DOHH2 (cell line): Measurements from ENCODE around the gene FXR2.
"Not testable (repeated sequence)": the region's sequence is repeated elsewhere in the genome, so short reads cannot be mapped to it uniquely, and the experiment has no call there.

Experiments
- H3F3A ChIP-seq: fragments of 200-600 bp; sonication (generic), shearing (Covaris generic); 2 replicates; pipeline ENCODE4 v1.6.0; 2016; ENCODE audit warnings: antibody characterized with exemption, mild to moderate bottlenecking; ENCODE audit not compliant: control insufficient read depth, insufficient read depth
- H3K27ac ChIP-seq: fragments of 200-600 bp; sonication (generic); 2 replicates; pipeline ENCODE4 v1.5.1; 2014; ENCODE audit warnings: low read depth, mild to moderate bottlenecking, low read length, moderate library complexity
- H3K27me3 ChIP-seq: fragments of 200-600 bp; sonication (generic); 2 replicates; pipeline ENCODE4 v1.6.1; 2014; ENCODE audit warnings: mild to moderate bottlenecking, low read length, mixed read lengths; ENCODE audit not compliant: control insufficient read depth
- H3K36me3 ChIP-seq: fragments of 200-600 bp; sonication (generic); 2 replicates; pipeline ENCODE4 v1.6.1; 2014; ENCODE audit warnings: mild to moderate bottlenecking, low read length, moderate library complexity, mixed read lengths; ENCODE audit not compliant: control insufficient read depth
- H3K4me1 ChIP-seq: fragments of 200-600 bp; sonication (generic); 2 replicates; pipeline ENCODE4 v1.6.1; 2014; ENCODE audit warnings: mild to moderate bottlenecking, low read length, mixed read lengths; ENCODE audit not compliant: control insufficient read depth
- H3K4me2 ChIP-seq: fragments of 200-600 bp; sonication (generic); 2 replicates; pipeline ENCODE4 v1.6.0; 2014; ENCODE audit warnings: mild to moderate bottlenecking, low read length, moderate library complexity
- H3K4me3 ChIP-seq: fragments of 200-600 bp; sonication (generic); 2 replicates; pipeline ENCODE4 v1.5.1; 2014; ENCODE audit warnings: mild to moderate bottlenecking, low read length, mixed read lengths
- H3K79me2 ChIP-seq: fragments of 200-600 bp; sonication (generic); 2 replicates; pipeline ENCODE4 v1.6.1; 2014; ENCODE audit warnings: mild to moderate bottlenecking, low read length, mixed read lengths; ENCODE audit not compliant: control insufficient read depth
- H3K9me2 ChIP-seq: fragments of 200-600 bp; sonication (generic); replicated peaks from 2 replicates; pipeline ENCODE4 v1.6.1; 2014; ENCODE audit warnings: mild to moderate bottlenecking, low read length, mixed read lengths; ENCODE audit not compliant: control insufficient read depth
- H3K9me3 ChIP-seq: fragments of 200-600 bp; sonication (generic); 2 replicates; pipeline ENCODE4 v1.6.1; 2014; ENCODE audit warnings: antibody characterized with exemption, low read length, mixed read lengths; ENCODE audit not compliant: control insufficient read depth, insufficient read depth
- H4K20me1 ChIP-seq: fragments of 200-600 bp; sonication (generic); 2 replicates; pipeline ENCODE4 v1.6.0; 2014; ENCODE audit warnings: low read depth, mild to moderate bottlenecking, antibody characterized with exemption, low read length, moderate library complexity; ENCODE audit not compliant: control insufficient read depth, insufficient read depth
- EZH2phosphoT487 ChIP-seq: fragments of 200-600 bp; sonication (generic); IDR thresholded peaks from 2 replicates; pipeline ENCODE4 v1.6.1; 2017; ENCODE audit warnings: borderline replicate concordance, mild to moderate bottlenecking, antibody characterized with exemption, low read length, moderate library complexity, mixed read lengths
- TF ChIP-seq, protein P1 (sequence below): fragments of 200-600 bp; sonication (generic); IDR thresholded peaks from one replicate; pipeline ENCODE4 v1.5.1; 2014; ENCODE audit warnings: antibody characterized with exemption, mild to moderate bottlenecking, low read depth, low read length; ENCODE audit not compliant: poor library complexity, severe bottlenecking

The FXR2 gene

DNA sequence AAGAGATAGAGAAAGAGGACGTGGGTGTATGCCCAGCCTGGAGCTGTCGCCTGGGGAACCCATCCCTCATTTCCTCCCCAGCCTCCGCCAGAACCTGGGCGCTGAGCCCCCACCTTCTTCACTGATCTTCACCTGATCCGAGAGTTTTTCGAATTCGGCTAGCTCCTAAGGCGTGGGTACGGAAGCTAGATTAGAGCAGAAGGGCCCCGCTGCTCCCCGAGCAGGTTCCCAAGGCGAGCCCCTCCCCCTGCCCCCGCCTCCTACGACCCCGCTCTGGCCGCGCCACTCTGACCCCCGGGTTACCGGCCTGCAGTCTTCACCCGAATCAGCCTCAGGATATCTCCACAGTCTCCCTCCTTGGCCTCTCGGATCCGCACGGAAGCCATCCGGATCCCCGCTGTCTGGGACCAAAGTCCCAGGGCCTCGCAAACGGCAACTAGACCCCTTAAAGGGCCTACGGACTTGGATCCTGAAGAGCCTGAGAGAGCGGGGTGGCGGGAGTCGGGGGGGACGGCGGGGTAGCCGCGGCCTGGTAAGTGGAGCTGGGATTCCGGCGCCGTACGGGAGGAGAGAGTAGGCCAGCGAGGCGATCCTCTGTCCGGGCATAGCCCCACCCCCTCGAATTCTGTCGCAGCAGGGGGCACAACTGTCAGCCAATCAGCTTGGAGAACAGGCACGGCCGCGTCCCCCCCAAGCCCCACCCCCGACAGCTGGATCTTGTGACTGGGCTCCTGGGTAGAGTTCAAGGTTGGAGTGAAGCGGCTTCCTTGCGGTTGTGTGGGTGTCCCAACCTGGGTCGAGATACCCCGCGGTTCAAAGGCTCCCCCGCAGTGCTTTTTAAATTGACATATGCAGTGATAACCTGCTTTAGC, 12.8 kb upstream of the FXR2 start, which contains the start of gene SAT2:
SAT2 (minus strand) TSS at position 572 of the 872 bp plus-strand sequence; CDS start at position 386, 186 bp downstream.
- no peaks in the 10 kb centered on the region for H3F3A ChIP-seq

DNA sequence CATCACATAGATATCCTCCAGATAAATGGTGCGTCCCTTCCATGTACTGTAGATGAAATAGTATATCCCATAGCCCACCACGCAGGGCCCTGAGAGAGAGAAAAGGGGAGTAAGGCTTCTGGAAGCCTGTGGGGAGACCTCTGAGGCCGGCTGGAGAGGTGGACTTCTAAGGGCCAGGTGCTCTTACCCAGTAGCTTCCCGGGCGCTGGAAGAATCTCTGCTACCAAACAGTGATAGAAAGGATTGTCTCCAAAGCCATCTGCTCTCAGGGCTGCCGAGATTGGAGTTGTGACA, 12.2 kb upstream of the FXR2 start:
- Histone ChIP-seq H4K20me1 (no peaks in the 10 kb centered on the region), H3K4me3 (peak overlapping the region; percentile 95), H3K27ac (no peak overlapping the region), H3K79me2 (no peaks in the 10 kb centered on the region), H3K9me3 (no peaks in the 10 kb centered on the region), H3K4me2 (peak overlapping the region; percentile 91), H3F3A (no peaks in the 10 kb centered on the region), H3K36me3 (no peaks in the 10 kb centered on the region), H3K9me2 (no peaks in the 10 kb centered on the region), H3K4me1 (no peaks in the 10 kb centered on the region; the same call in 1 of the 2 replicates), H3K27me3 (no peaks in the 10 kb centered on the region)
- TF ChIP-seq EZH2phosphoT487, result no peak
- TF ChIP-seq, protein P1, sequence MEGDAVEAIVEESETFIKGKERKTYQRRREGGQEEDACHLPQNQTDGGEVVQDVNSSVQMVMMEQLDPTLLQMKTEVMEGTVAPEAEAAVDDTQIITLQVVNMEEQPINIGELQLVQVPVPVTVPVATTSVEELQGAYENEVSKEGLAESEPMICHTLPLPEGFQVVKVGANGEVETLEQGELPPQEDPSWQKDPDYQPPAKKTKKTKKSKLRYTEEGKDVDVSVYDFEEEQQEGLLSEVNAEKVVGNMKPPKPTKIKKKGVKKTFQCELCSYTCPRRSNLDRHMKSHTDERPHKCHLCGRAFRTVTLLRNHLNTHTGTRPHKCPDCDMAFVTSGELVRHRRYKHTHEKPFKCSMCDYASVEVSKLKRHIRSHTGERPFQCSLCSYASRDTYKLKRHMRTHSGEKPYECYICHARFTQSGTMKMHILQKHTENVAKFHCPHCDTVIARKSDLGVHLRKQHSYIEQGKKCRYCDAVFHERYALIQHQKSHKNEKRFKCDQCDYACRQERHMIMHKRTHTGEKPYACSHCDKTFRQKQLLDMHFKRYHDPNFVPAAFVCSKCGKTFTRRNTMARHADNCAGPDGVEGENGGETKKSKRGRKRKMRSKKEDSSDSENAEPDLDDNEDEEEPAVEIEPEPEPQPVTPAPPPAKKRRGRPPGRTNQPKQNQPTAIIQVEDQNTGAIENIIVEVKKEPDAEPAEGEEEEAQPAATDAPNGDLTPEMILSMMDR, result no peak

More for the DNA sequence above, 12.8 kb upstream of the FXR2 start, which contains the start of gene SAT2:
- Histone ChIP-seq H3K27ac (no peak within 1 kb of the TSS), H4K20me1 (no peaks in the 10 kb centered on the region), H3K4me3 (peak within 1 kb of the TSS; percentile 95), H3K4me2 (peak within 1 kb of the TSS; percentile 91), H3K79me2 (no peaks in the 10 kb centered on the region), H3K9me2 (no peaks in the 10 kb centered on the region), H3K9me3 (no peaks in the 10 kb centered on the region), H3K27me3 (no peaks in the 10 kb centered on the region), H3K4me1 (no peaks in the 10 kb centered on the region; the same call in 1 of the 2 replicates), H3K36me3 (no peaks in the 10 kb centered on the region)
- TF ChIP-seq EZH2phosphoT487, result no peak
- TF ChIP-seq, protein P1, result no peak

DNA sequence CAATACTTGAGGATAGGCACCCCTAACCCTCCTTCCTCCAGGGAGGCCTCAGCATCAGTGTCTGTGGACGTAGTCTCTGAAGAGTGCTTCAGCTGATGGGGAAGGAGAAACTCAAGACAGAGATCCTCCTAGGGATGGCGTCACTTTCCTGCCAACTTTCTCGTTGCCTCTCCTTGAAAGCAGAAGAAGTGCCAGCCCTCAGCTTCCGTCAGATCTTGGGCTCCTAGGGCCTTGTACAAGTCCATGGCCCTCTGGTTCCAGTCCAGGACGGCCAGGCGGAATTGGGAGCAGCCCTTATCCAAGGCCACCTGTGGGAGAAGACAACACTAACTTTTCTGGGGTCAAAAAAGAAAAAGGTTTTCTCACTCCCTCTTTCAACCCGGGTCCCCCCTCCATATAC, 11.6 kb upstream of the FXR2 start:
- Histone ChIP-seq H3K36me3 (no peaks in the 10 kb centered on the region), H3K27me3 (no peaks in the 10 kb centered on the region), H4K20me1 (no peaks in the 10 kb centered on the region), H3K4me2 (no peak overlapping the region), H3K79me2 (no peaks in the 10 kb centered on the region), H3K4me1 (no peaks in the 10 kb centered on the region; the same call in 1 of the 2 replicates), H3K9me3 (no peaks in the 10 kb centered on the region), H3K27ac (no peak overlapping the region), H3K4me3 (no peak overlapping the region), H3F3A (no peaks in the 10 kb centered on the region), H3K9me2 (no peaks in the 10 kb centered on the region)
- TF ChIP-seq, protein P1, result no peak
- TF ChIP-seq EZH2phosphoT487, result no peak

- not testable (repeated sequence) for H3K36me3 ChIP-seq, H3K27me3 ChIP-seq, H3K9me2 ChIP-seq, H3K4me2 ChIP-seq, H3K4me3 ChIP-seq, H4K20me1 ChIP-seq, H3K4me1 ChIP-seq, H3F3A ChIP-seq, H3K27ac ChIP-seq, H3K9me3 ChIP-seq, H3K79me2 ChIP-seq
Observed at GRCh38 chr17:7625749-7626148, 11.1 kb upstream of the FXR2 start.
